ENCODE measurements around the gene RAP1GAP. TPM values are rescaled to one million over a fixed set of nuclear protein-coding genes. Genes with fewer than 3 reads are reported as not detected.
"Not testable (repeated sequence)": the region's sequence is repeated elsewhere in the genome, so short reads cannot be mapped to it uniquely, and the experiment has no call there.

RAP1GAP gene
- polyA plus RNA-seq, 1 donor from 2014 or later = 9.8 TPM

GRCh38 chr1:21677168-21677567, 8.0 kb upstream of the RAP1GAP start:
- Histone ChIP-seq H3K79me2 (replicated peaks; ENCODE audit: insufficient read depth, low read length) (no peaks in the 10 kb centered on the region), H4K20me1 (ENCODE audit: insufficient read depth) (no peaks in the 10 kb centered on the region), H3K9ac (ENCODE audit: low read length) (no peak overlapping the region), H3F3A (ENCODE audit: insufficient read depth, low read length, poor library complexity, severe bottlenecking) (no peaks in the 10 kb centered on the region), H3K4me3 (ENCODE audit: low read length) (no peak overlapping the region), H3K9me3 (ENCODE audit: low read length) (no peaks in the 10 kb centered on the region), H3K4me2 (ENCODE audit: low read length) (no peak overlapping the region), H3K36me3 (ENCODE audit: insufficient read depth, low read length) (no peaks in the 10 kb centered on the region), H2AFZ (ENCODE audit: low read depth, low read length) (no peak overlapping the region), H3K9me2 (ENCODE audit: insufficient read depth, low read length) (no peaks in the 10 kb centered on the region), H3K27me3 (ENCODE audit: insufficient read depth, low read depth, low read length) (no peaks in the 10 kb centered on the region), H3K27ac (ENCODE audit: low read length) (no peak overlapping the region)
- TF ChIP-seq SMC3 (conservative IDR thresholded peaks at IDR 0.05; ENCODE audit: poor library complexity) (no peak), EZH2 (IDR thresholded peaks at IDR 0.05; ENCODE audit: borderline replicate concordance, insufficient read depth, low read length, poor library complexity, severe bottlenecking) (no peak), POLR2AphosphoS5 (IDR thresholded peaks at IDR 0.05) (no peak), MXI1 (conservative IDR thresholded peaks at IDR 0.05; ENCODE audit: poor library complexity, severe bottlenecking) (no peak), TAF1 (IDR thresholded peaks at IDR 0.05; ENCODE audit: low read depth) (no peak), EP300 (conservative IDR thresholded peaks at IDR 0.05; ENCODE audit: poor library complexity, severe bottlenecking) (no peak), RAD21 (conservative IDR thresholded peaks at IDR 0.05) (no peak)
- TF ChIP-seq, protein P1, sequence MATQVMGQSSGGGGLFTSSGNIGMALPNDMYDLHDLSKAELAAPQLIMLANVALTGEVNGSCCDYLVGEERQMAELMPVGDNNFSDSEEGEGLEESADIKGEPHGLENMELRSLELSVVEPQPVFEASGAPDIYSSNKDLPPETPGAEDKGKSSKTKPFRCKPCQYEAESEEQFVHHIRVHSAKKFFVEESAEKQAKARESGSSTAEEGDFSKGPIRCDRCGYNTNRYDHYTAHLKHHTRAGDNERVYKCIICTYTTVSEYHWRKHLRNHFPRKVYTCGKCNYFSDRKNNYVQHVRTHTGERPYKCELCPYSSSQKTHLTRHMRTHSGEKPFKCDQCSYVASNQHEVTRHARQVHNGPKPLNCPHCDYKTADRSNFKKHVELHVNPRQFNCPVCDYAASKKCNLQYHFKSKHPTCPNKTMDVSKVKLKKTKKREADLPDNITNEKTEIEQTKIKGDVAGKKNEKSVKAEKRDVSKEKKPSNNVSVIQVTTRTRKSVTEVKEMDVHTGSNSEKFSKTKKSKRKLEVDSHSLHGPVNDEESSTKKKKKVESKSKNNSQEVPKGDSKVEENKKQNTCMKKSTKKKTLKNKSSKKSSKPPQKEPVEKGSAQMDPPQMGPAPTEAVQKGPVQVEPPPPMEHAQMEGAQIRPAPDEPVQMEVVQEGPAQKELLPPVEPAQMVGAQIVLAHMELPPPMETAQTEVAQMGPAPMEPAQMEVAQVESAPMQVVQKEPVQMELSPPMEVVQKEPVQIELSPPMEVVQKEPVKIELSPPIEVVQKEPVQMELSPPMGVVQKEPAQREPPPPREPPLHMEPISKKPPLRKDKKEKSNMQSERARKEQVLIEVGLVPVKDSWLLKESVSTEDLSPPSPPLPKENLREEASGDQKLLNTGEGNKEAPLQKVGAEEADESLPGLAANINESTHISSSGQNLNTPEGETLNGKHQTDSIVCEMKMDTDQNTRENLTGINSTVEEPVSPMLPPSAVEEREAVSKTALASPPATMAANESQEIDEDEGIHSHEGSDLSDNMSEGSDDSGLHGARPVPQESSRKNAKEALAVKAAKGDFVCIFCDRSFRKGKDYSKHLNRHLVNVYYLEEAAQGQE (IDR thresholded peaks at IDR 0.05; ENCODE audit: borderline replicate concordance) = no peak
- TF ChIP-seq, protein P2, sequence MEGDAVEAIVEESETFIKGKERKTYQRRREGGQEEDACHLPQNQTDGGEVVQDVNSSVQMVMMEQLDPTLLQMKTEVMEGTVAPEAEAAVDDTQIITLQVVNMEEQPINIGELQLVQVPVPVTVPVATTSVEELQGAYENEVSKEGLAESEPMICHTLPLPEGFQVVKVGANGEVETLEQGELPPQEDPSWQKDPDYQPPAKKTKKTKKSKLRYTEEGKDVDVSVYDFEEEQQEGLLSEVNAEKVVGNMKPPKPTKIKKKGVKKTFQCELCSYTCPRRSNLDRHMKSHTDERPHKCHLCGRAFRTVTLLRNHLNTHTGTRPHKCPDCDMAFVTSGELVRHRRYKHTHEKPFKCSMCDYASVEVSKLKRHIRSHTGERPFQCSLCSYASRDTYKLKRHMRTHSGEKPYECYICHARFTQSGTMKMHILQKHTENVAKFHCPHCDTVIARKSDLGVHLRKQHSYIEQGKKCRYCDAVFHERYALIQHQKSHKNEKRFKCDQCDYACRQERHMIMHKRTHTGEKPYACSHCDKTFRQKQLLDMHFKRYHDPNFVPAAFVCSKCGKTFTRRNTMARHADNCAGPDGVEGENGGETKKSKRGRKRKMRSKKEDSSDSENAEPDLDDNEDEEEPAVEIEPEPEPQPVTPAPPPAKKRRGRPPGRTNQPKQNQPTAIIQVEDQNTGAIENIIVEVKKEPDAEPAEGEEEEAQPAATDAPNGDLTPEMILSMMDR (IDR thresholded peaks at IDR 0.05; ENCODE audit: poor library complexity, severe bottlenecking) = no peak

DNA sequence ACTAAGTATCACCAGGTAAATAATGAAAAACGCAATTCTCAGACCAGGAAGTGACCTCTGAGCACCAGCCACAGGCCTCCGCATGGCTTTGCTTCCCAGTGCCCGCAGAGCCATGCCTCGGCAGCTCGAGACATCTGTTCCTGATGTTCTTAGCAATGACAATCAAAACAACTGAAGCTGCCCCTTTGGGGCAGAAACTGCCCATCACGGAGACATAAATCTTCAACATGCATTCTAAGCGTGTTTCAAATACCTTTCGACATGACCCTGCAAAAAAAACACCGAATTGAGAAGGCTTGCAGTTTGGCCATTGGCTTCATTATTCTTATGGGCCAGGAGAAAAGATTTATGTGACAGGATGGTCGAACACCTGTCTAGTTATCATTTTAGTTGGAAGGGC, 5.8 kb upstream of the RAP1GAP start:
- no peak overlapping the region for H3K9ac ChIP-seq (ENCODE audit: low read length)
- no peak overlapping the region for H3K4me2 ChIP-seq (ENCODE audit: low read length)
- H3K4me3 ChIP-seq (ENCODE audit: low read length) = no peak overlapping the region
- H3K27ac ChIP-seq (ENCODE audit: low read length) = no peak overlapping the region
- no peak overlapping the region for H2AFZ ChIP-seq (ENCODE audit: low read depth, low read length)
- no peaks in the 10 kb centered on the region for H4K20me1 ChIP-seq (ENCODE audit: insufficient read depth)
- peaks cover 2% of the 10 kb centered on the region for H3K27me3 ChIP-seq (ENCODE audit: insufficient read depth, low read depth, low read length)
- TF ChIP-seq POLR2AphosphoS5 (IDR thresholded peaks at IDR 0.05) (no peak), EZH2 (IDR thresholded peaks at IDR 0.05; ENCODE audit: borderline replicate concordance, insufficient read depth, low read length, poor library complexity, severe bottlenecking) (no peak), EP300 (conservative IDR thresholded peaks at IDR 0.05; ENCODE audit: poor library complexity, severe bottlenecking) (no peak), RAD21 (conservative IDR thresholded peaks at IDR 0.05) (no peak), MXI1 (conservative IDR thresholded peaks at IDR 0.05; ENCODE audit: poor library complexity, severe bottlenecking) (no peak), TAF1 (IDR thresholded peaks at IDR 0.05; ENCODE audit: low read depth) (no peak), SMC3 (conservative IDR thresholded peaks at IDR 0.05; ENCODE audit: poor library complexity) (no peak)
- TF ChIP-seq, protein P1 (IDR thresholded peaks at IDR 0.05; ENCODE audit: borderline replicate concordance) = no peak
- TF ChIP-seq, protein P2 (IDR thresholded peaks at IDR 0.05; ENCODE audit: poor library complexity, severe bottlenecking) = no peak
- no peaks in the 10 kb centered on the region for H3K9me3 ChIP-seq (ENCODE audit: low read length)
- no peaks in the 10 kb centered on the region for H3K36me3 ChIP-seq (ENCODE audit: insufficient read depth, low read length)
- H3K9me2 ChIP-seq (ENCODE audit: insufficient read depth, low read length) = no peaks in the 10 kb centered on the region
- H3F3A ChIP-seq (ENCODE audit: insufficient read depth, low read length, poor library complexity, severe bottlenecking) = no peaks in the 10 kb centered on the region
- H3K79me2 ChIP-seq (replicated peaks; ENCODE audit: insufficient read depth, low read length) = no peaks in the 10 kb centered on the region

DNA sequence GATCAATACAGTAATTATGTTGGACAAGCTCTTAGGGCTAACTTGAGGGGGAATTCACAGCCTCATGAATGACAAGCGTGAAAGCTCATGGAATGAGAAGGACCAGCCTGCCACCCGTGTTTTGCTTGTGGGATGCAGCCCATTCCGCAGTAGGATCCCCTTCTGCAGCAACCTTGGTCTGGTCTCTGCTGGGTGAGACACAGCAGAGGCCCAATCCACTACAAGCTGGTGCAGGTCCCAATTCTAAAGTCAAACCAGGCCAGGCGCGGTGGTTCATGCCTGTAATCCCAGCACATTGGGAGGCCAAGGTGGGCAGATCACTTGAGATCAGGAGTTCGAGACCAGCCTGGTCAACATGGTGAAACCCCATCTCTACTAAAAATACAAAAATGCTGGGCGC, 4.7 kb upstream of the RAP1GAP start:
- not testable (repeated sequence) for H3K9me2 ChIP-seq (ENCODE audit: insufficient read depth, low read length); H3K4me2 ChIP-seq (ENCODE audit: low read length); H3F3A ChIP-seq (ENCODE audit: insufficient read depth, low read length, poor library complexity, severe bottlenecking); H3K9me3 ChIP-seq (ENCODE audit: low read length); H3K79me2 ChIP-seq (replicated peaks; ENCODE audit: insufficient read depth, low read length); H3K4me3 ChIP-seq (ENCODE audit: low read length); H3K27ac ChIP-seq (ENCODE audit: low read length); H2AFZ ChIP-seq (ENCODE audit: low read depth, low read length); H3K9ac ChIP-seq (ENCODE audit: low read length); H4K20me1 ChIP-seq (ENCODE audit: insufficient read depth); H3K36me3 ChIP-seq (ENCODE audit: insufficient read depth, low read length)
- H3K27me3 ChIP-seq (ENCODE audit: insufficient read depth, low read depth, low read length) = peaks cover 10% of the 10 kb centered on the region

Measured in neural cell (in vitro differentiated cells).